CD1c-positive myeloid dendritic cell (primary cell): Measurements from ENCODE around the gene ME3.
"Not testable (repeated sequence)": the region's sequence is repeated elsewhere in the genome, so short reads cannot be mapped to it uniquely, and the experiment has no call there.

ENCODE experiments used
- DNase-seq: peaks from one replicate; pipeline ENCODE4 v3.0.0-alpha.2; 2016; ENCODE audit errors: extremely low spot score

The ME3 gene

GRCh38 chr11:86435711-86436110 is 236.7 kb downstream of the ME3 start:
- no peak for DNase-seq

DNA sequence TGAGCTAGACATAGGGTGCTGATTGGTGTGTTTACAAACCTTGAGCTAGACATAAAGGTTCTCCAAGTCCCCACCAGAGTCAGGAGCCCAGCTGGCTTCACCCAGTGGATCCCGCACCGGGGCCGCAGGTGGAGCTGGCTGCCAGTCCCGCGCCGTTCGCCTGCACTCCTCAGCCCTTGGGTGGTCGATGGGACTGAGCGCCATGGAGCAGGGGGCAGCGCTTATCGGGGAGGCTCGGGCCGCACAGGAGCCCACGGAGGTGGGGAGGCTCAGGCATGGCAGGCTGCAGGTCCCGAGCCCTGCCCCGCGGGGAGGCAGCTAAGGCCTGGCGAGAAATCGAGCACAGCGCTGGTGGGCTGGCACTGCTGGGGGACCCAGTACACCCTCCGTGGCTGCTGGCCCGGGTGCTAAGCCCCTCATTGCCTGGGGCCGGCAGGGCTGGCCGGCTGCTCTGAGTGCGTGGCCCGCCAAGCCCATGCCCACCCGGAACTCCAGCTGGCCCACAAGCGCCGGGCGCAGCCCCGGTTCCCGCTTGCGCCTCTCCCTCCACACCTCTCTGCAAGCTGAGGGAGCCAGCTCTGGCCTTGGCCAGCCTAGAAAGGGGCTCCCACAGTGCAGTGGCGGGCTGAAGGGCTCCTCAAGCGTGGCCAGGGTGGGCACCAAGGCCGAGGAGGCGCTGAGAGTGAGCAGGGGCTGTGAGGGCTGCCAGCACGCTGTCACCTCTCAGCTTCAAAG is 238.9 kb downstream of the ME3 start:
- DNase-seq: not testable (repeated sequence)

- DNase-seq: no peak
Measured at GRCh38 chr11:86431258-86431657, 241.2 kb downstream of the ME3 start.

GRCh38 chr11:86427441-86427840 is 245.0 kb downstream of the ME3 start:
- no peak for DNase-seq

GRCh38 chr11:86423488-86423887 is 248.9 kb downstream of the ME3 start:
- not testable (repeated sequence) for DNase-seq

DNA sequence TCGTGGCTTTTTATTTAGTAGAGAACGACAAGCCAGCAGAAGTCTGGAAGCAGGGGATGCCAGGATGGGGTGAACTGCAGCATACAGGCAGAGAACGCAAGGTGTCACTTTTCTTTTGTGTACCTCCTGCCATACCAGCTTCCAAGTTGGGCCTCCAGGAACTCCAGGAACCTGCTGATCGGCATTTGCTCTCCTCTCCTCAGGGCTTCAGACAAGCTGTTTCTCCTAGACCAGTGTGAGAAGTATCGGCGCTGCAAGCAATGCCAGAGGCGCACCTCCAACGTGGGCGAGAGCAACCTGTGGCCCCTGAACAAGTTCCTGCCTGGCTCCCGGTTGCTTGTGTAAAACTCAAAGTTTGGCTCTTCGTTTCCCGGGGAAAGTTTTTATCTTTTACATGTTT is 250.0 kb downstream of the ME3 start:
- no peak for DNase-seq

DNA sequence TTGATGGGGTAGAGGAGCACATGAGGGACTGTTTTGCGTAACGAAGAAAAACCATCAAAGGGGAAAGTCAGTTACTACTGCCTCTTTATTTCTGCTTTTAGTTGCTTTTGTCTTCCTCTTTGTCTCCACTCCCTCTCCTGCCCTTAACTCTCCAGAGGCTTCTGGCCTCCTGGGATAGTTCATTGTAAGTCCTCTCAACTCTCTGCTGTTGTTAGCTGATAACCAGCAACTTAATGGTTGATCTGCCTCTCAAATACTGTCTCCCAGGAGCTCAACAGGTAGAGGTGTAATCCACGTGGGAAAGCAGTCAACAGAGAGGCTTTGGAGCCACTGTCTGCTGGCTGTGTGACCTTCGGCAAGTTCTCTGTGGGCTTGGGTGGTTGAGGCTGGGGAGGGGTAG is 250.5 kb downstream of the ME3 start:
- DNase-seq: no peak

GRCh38 chr11:86418917-86419316 is 253.5 kb downstream of the ME3 start:
- DNase-seq: no peak

GRCh38 chr11:86418513-86418912 is 253.9 kb downstream of the ME3 start:
- no peak for DNase-seq

DNA sequence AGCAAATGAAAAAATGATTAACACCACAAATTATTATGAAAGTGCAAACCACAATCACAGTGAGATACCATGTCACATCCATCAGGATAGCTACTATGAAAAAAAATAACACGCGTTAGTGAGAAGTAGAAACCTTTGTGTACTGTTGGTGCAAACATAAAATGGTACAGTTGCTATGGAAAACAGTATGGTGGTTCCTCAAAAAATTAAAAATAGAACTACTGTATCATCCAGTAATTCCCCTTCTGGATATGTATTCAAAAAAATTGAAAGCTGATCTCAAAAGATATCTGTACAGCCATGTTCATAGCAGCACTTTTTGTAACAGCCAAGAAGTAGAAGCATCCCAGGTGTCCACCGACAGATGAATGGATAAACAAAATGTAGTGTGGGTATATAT is 254.3 kb downstream of the ME3 start:
- peak; percentile 49 for DNase-seq

DNA sequence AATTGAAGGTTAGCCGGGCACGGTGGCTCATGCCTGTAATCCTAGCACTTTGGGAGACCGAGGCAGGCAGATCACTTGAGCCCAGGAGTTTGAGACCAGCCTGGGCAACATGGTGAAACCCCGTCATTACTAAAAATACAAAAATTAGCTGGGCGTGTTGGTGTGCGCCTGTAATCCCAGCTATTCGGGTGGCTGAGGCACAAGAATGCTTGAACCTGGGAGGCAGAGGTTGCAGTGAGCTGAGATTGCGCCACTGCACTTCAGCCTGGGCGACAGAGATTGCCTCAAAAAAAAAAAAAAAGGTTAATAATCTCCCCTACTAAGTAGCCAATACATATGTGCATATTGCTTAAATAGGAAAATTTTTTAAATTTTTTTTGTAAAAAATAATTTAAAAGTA is 255.5 kb downstream of the ME3 start:
- DNase-seq: not testable (repeated sequence)

GRCh38 chr11:86416494-86416893 is 255.9 kb downstream of the ME3 start:
- peak; percentile 77 for DNase-seq

GRCh38 chr11:86415026-86415425 is 257.4 kb downstream of the ME3 start:
- DNase-seq: no peak

DNA sequence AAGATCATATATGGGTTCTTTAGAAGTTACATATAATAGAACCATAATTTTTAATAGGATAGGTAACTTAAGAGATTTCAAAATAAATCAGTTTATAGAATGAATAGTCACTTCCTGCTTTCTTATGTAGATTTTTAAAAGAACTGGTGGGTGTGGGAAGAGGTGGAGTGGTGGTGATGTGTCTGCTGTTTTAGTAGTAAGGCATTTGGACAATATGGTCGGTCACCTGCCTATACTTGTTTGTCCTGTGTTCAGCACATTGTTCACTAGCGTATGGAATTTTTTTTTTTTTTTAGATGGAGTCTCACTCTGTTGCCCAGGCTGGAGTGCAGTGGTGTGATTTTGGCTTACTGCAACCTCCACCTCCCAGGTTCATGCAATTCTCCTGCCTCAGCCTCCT is 258.4 kb downstream of the ME3 start:
- DNase-seq: peak; percentile 8

DNA sequence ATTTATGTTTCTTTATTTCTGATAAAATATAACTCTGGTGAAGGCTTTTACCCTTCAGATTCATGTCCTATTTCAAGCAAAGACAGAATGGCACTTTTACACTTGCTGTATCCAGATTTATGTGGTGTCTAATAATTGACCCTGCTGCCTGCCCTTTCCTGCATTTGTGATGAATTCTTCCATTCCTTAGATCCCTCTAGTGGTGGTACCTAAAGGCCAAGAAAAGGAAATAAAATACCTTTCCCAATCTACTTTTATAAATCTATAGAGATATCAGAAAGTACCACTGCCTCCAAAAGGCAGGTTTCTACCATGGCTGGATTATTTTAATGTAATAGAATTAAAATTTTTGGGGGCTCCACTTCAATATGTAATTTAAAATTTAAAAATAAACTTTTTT is 263.6 kb downstream of the ME3 start:
- no peak for DNase-seq

DNA sequence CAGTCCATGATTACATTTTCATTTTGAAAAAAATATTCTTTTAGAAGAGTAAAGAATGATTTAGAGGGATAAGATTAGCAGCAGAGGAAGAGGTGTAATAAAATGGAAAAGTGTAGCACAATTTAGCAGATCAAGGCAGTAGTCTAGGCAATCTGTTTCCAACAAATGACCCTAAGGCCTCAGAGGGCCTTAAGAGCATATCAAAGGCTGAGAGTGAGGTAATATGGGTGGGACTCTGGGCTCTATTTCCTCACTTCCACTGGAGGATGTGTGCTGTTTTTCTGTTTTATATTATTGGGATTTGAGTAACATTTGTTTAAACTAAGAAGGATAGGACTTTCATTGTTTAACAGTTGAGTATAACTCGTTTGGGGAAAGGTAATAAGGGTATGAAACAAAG is 269.0 kb downstream of the ME3 start:
- no peak for DNase-seq

- DNase-seq: no peak
Measured at GRCh38 chr11:86398106-86398505, 274.3 kb downstream of the ME3 start.

GRCh38 chr11:86397351-86397750 is 275.1 kb downstream of the ME3 start:
- no peak for DNase-seq

- DNase-seq: no peak
Measured at GRCh38 chr11:86396396-86396795, 276.0 kb downstream of the ME3 start.

- DNase-seq: no peak
Measured at GRCh38 chr11:86395061-86395551, 277.3 kb downstream of the ME3 start.
